GM12878 (cell line): ENCODE data around the gene NEO1. TPM values are rescaled to one million over a fixed set of nuclear protein-coding genes. Genes with fewer than 3 reads are reported as not detected.

Source experiments
- ATAC-seq: fragments of 200-7000 bp; cut with Tn5 transposase; 3 replicates; pipeline ENCODE4 v1.9.1; 2020; ENCODE audit warnings: mild to moderate bottlenecking, moderate library complexity
- BruUV-seq: library from RNA; stranded (reverse); fragments of 400-500 nt; replicated peaks from 2 replicates; lab custom pipeline; 2021; lab: Mats Ljungman, UMichigan
- CTCF ChIA-PET: fragments of 300-600 bp; sonication (Branson Sonifier 250); formaldehyde crosslinking; extraction: SDS; loops from one replicate; lab custom pipeline; 2021; ENCODE audit warnings: inconsistent platforms; lab: Yijun Ruan, JAX
- POLR2A ChIA-PET: fragments of 350-600 bp; formaldehyde crosslinking; extraction: SDS; loops from one replicate; lab custom pipeline; 2021; ENCODE audit warnings: inconsistent platforms; lab: Charles Lee
- RAD21 ChIA-PET: fragments of 300-600 bp; sonication (Branson Sonifier 250); formaldehyde crosslinking; loops from one replicate; lab custom pipeline; 2023; ENCODE audit warnings: antibody characterized with exemption; ENCODE audit not compliant: unreplicated experiment; lab: Charles Lee
- SMC1A ChIA-PET: fragments of 300-600 bp; sonication (Branson Sonifier 250); formaldehyde crosslinking; loops from one replicate; lab custom pipeline; 2023; ENCODE audit not compliant: unreplicated experiment, uncharacterized antibody; lab: Charles Lee
- DNase-seq: peaks from one replicate; pipeline ENCODE4 v3.0.0-alpha.2; 2011; ENCODE audit warnings: low read depth, low spot score
- FAIRE-seq: peaks from 3 replicates; lab custom pipeline; 2011; peaks lifted over from hg19 to GRCh38; lab: Jason Lieb, UNC
- H2AFZ ChIP-seq: 2 replicates; pipeline ENCODE4 v1.6.0; 2011; ENCODE audit warnings: low read depth, low read length, control low read depth; ENCODE audit not compliant: control insufficient read depth
- H3K27ac ChIP-seq: 2 replicates; pipeline ENCODE4 v1.5.1; 2011; ENCODE audit warnings: control low read depth; ENCODE audit not compliant: control insufficient read depth, insufficient read depth
- H3K27me3 ChIP-seq, 2 experiments: replicated peaks in 1 of 2; 2 replicates each; pipeline versions ENCODE4 v1.6.0 to v1.6.1; 2011; ENCODE audit warnings: low read length in 1 of 2; ENCODE audit not compliant: control insufficient read depth in 2 of 2, insufficient read depth in 2 of 2
- H3K36me3 ChIP-seq, 2 experiments: 2 replicates each; pipeline ENCODE4 v1.5.1; 2011; ENCODE audit warnings: low read length in 1 of 2; ENCODE audit not compliant: control insufficient read depth in 2 of 2, insufficient read depth in 2 of 2
- H3K4me1 ChIP-seq: 2 replicates; pipeline ENCODE4 v1.6.1; 2011; ENCODE audit warnings: mild to moderate bottlenecking, low read length, moderate library complexity, mixed read lengths; ENCODE audit not compliant: control insufficient read depth, insufficient read depth
- H3K4me2 ChIP-seq: 2 replicates; pipeline ENCODE4 v1.6.0; 2011; ENCODE audit warnings: control low read depth; ENCODE audit not compliant: control insufficient read depth, insufficient read depth
- H3K4me3 ChIP-seq: fragments of 200-600 bp; sonication (generic); 2 replicates; pipeline ENCODE4 v1.5.1; 2016
- H3K79me2 ChIP-seq: 2 replicates; pipeline ENCODE4 v1.6.0; 2011; ENCODE audit warnings: low read length; ENCODE audit not compliant: control insufficient read depth, insufficient read depth
- H3K9ac ChIP-seq: 2 replicates; pipeline ENCODE4 v1.8.0; 2011; ENCODE audit warnings: low read length, control low read depth, mixed read lengths; ENCODE audit not compliant: control insufficient read depth, insufficient read depth
- H3K9me3 ChIP-seq: replicated peaks from 3 replicates; pipeline ENCODE4 v1.5.1; 2011; ENCODE audit warnings: mild to moderate bottlenecking, low read length; ENCODE audit not compliant: control insufficient read depth, insufficient read depth
- H4K20me1 ChIP-seq: 2 replicates; pipeline ENCODE4 v1.6.0; 2011; ENCODE audit not compliant: control insufficient read depth, insufficient read depth
- SIX5 ChIP-seq: IDR thresholded peaks from 2 replicates; pipeline ENCODE4 v1.6.1; 2011; ENCODE audit warnings: mild to moderate bottlenecking, low read depth, low read length, moderate library complexity; ENCODE audit not compliant: severe bottlenecking
- ZNF24 ChIP-seq: fragments of 450-650 bp; IDR thresholded peaks from 2 replicates; pipeline ENCODE4 v1.6.1; 2017; ENCODE audit warnings: antibody characterized with exemption, mild to moderate bottlenecking
- ZNF274 ChIP-seq: IDR thresholded peaks from one replicate; pipeline ENCODE4 v1.8.0; 2011; ENCODE audit not compliant: insufficient read length, insufficient read depth
- WGBS: methylation state at CpG from one replicate; pipeline ENCODE4 v1.1.6; 2016; ENCODE audit warnings: low lambda C conversion rate; ENCODE audit not compliant: insufficient replicate concordance, insufficient coverage; ENCODE audit errors: missing lambda C conversion rate; 5-methylcytosine and 5-hydroxymethylcytosine counted together
- in situ Hi-C: fragments of 300-500 bp; cut with MboI; formaldehyde crosslinking; loops from 9 replicates; pipeline ENCODE4 v1.14.3; 2018; ENCODE audit warnings: mixed read lengths
- intact Hi-C: fragments of 100-400 bp; cut with micrococcal nuclease; formaldehyde crosslinking; loops from one replicate; pipeline ENCODE4 v1.14.2; 2022; ENCODE audit not compliant: unreplicated experiment
- polyA plus RNA-seq, 11 experiments: library from polyadenylated mRNA; depleted of rRNA in 4 of 11; unstranded in 6 of 11; stranded (reverse) in 5 of 11; fragments of >200 nt; fragmentation: Nextera tagmentation in 4 of 11; fragmentation: Illumina TruSeq in 1 of 11; extraction: Ambion mirVana in 4 of 11; extraction: Trizol in 1 of 11; gene quantifications; 1 replicate in 1 of 11; 2 replicates in 10 of 11; pipeline versions ENCODE4 v1.2.1 to v1.2.3, GENCODE V29; 2011 to 2016; ENCODE audit warnings: inconsistent platforms in 2 of 11, missing spikeins in 2 of 11, low read depth in 1 of 11
- total RNA-seq, 4 experiments: library from RNA; depleted of rRNA in 3 of 4; stranded (reverse); fragments of >200 nt in 3 of 4; fragmentation: Illumina TruSeq in 1 of 4; extraction: Trizol in 1 of 4; gene quantifications; 2 replicates each; pipeline versions ENCODE4 v1.2.1 to v1.2.3, GENCODE V29; 2013 to 2021
- TF ChIP-seq, protein P1 (sequence below): fragments of 450-650 bp; IDR thresholded peaks from 2 replicates; pipeline ENCODE4 v1.6.1; 2017; ENCODE audit warnings: borderline replicate concordance
- TF ChIP-seq, protein P2 (sequence below): fragments of 450-650 bp; IDR thresholded peaks from 2 replicates; pipeline ENCODE4 v1.6.1; 2018; ENCODE audit warnings: borderline replicate concordance, mild to moderate bottlenecking; ENCODE audit not compliant: partially characterized antibody
- TF ChIP-seq, protein P3 (sequence below): fragments of 450-650 bp; IDR thresholded peaks from 2 replicates; pipeline ENCODE4 v1.6.1; 2017; ENCODE audit warnings: mild to moderate bottlenecking

Gene NEO1
- total and polyA plus RNA-seq, 10 of the 15 experiments (the other 5 are each of a cell fraction or from before 2014, with no cell fraction given), result 0.03 to 2.0 (median 0.32) TPM

DNA sequence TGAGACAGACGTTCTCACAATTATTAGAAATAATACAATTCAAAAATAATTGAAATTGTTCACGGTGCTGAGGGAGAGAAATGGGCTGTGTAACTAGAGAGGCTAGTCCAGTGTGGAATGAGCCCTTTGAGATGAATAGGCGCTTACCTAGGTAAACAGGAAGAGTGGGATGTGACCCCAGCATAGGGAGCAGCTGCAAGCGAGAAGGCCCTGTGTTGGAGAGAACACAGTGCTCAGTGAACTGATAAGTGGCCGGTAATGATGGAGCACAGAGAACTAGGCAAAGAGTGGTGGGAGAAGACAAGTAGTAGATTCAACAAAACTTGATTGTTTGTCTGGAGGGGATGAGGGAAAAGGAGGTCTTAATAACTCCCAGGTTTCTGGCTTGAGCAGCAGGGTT, 212.6 kb downstream of the NEO1 start:
- Histone ChIP-seq H3K4me1 (no peaks in the 10 kb centered on the region), H4K20me1 (no peaks in the 10 kb centered on the region), H2AFZ (no peak overlapping the region), H3K36me3 (no peaks in the 10 kb centered on the region), H3K79me2 (no peaks in the 10 kb centered on the region), H3K27ac (no peak overlapping the region), H3K9me3 (no peaks in the 10 kb centered on the region), H3K4me3 (no peak overlapping the region), H3K4me2 (no peak overlapping the region), H3K27me3 (no peaks in the 10 kb centered on the region), H3K9ac (no peak overlapping the region)
- in situ Hi-C loops, result no loop called here
- no TSS peak for BruUV-seq
- ChIA-PET SMC1A (interaction anchor here (0.6 to 3.6 kb wide), 6 partner anchors 11 to 471 kb away, joined by 3 to 16 read pairs (median 5); no protein-coding TSS in a partner anchor), POLR2A (no interaction called here), CTCF (interaction anchor here (0.6 to 5.7 kb wide), 19 partner anchors 9 to 543 kb away, joined by 3 to 73 read pairs (median 5); no protein-coding TSS in a partner anchor), RAD21 (interaction anchor here (1.2 to 1.3 kb wide), 2 partner anchors 17 to 24 kb away, joined by 3 to 10 read pairs; no protein-coding TSS in a partner anchor)
- FAIRE-seq, result no peak
- no peak for DNase-seq
- intact Hi-C loops, result loop anchor here (1.0 kb wide), 1 partner anchor 24 kb away; no protein-coding TSS in a partner anchor
- WGBS, result 51% methylated on average over 5 of the region's 5 CpGs
- no peak for ATAC-seq
- no peak for TF ChIP-seq ZNF24
- TF ChIP-seq, protein P1, sequence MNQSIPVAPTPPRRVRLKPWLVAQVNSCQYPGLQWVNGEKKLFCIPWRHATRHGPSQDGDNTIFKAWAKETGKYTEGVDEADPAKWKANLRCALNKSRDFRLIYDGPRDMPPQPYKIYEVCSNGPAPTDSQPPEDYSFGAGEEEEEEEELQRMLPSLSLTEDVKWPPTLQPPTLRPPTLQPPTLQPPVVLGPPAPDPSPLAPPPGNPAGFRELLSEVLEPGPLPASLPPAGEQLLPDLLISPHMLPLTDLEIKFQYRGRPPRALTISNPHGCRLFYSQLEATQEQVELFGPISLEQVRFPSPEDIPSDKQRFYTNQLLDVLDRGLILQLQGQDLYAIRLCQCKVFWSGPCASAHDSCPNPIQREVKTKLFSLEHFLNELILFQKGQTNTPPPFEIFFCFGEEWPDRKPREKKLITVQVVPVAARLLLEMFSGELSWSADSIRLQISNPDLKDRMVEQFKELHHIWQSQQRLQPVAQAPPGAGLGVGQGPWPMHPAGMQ, result no peak
- no peak for TF ChIP-seq ZNF274
- TF ChIP-seq, protein P2, sequence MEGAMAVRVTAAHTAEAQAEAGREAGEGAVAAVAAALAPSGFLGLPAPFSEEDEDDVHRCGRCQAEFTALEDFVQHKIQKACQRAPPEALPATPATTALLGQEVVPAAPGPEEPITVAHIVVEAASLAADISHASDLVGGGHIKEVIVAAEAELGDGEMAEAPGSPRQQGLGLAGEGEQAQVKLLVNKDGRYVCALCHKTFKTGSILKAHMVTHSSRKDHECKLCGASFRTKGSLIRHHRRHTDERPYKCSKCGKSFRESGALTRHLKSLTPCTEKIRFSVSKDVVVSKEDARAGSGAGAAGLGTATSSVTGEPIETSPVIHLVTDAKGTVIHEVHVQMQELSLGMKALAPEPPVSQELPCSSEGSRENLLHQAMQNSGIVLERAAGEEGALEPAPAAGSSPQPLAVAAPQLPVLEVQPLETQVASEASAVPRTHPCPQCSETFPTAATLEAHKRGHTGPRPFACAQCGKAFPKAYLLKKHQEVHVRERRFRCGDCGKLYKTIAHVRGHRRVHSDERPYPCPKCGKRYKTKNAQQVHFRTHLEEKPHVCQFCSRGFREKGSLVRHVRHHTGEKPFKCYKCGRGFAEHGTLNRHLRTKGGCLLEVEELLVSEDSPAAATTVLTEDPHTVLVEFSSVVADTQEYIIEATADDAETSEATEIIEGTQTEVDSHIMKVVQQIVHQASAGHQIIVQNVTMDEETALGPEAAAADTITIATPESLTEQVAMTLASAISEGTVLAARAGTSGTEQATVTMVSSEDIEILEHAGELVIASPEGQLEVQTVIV, result no peak
- TF ChIP-seq, protein P3, sequence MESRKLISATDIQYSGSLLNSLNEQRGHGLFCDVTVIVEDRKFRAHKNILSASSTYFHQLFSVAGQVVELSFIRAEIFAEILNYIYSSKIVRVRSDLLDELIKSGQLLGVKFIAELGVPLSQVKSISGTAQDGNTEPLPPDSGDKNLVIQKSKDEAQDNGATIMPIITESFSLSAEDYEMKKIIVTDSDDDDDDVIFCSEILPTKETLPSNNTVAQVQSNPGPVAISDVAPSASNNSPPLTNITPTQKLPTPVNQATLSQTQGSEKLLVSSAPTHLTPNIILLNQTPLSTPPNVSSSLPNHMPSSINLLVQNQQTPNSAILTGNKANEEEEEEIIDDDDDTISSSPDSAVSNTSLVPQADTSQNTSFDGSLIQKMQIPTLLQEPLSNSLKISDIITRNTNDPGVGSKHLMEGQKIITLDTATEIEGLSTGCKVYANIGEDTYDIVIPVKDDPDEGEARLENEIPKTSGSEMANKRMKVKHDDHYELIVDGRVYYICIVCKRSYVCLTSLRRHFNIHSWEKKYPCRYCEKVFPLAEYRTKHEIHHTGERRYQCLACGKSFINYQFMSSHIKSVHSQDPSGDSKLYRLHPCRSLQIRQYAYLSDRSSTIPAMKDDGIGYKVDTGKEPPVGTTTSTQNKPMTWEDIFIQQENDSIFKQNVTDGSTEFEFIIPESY, result no peak
- no peak for TF ChIP-seq SIX5
